Astrocyte of the hippocampus (primary cell): ENCODE results near the gene DPEP2.
"Not testable (repeated sequence)": the region's sequence is repeated elsewhere in the genome, so short reads cannot be mapped to it uniquely, and the experiment has no call there.

Experiments
- DNase-seq: peaks from one replicate; pipeline ENCODE4 v3.0.0; 2011; ENCODE audit warnings: low read depth, low spot score

DPEP2 gene

DNA sequence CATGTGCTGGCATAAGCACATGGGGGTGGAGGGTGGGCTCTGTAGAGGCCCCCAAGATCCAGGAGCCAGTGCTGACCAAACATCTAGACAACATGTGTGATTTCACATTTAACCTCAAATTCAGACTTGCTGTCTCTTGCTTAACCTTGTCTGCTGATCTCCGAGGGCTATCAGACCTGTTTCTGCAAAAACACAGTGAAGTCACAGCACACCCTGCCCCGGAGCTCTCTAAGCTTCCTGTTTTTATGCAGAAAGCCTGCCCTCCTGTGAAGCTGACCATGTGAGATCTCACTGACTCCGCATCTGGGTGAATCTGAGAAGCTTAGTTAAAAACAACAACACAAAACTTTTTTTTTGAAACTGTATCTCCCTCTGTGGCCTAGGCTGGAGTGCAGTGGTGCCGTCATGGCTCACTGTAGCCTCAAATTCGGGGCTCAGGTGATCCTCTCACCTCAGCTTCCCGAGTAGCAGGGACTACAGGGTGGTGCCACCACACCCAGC is 6.6 kb upstream of the DPEP2 start:
- DNase-seq = no peak

DNA sequence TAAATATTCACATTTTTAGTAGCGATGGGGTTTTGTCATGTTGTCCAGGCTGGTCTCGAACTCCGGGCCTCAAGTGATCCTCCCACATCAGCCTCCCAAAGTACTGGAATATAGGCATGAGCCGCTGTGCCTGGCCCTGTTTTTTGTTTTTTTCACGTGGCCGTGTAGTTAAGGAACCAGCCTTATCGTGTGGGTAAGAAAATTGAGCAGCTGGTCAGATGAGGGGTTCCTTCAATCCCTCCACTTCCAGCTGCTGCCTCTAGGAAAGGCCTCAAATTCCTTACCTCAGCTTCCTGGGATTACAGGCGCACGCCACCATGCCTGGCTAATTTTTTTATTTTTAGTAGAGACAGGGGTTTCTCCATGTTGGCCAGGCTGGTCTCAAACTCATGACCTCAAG is 5.9 kb upstream of the DPEP2 start:
- no peak for DNase-seq

DNA sequence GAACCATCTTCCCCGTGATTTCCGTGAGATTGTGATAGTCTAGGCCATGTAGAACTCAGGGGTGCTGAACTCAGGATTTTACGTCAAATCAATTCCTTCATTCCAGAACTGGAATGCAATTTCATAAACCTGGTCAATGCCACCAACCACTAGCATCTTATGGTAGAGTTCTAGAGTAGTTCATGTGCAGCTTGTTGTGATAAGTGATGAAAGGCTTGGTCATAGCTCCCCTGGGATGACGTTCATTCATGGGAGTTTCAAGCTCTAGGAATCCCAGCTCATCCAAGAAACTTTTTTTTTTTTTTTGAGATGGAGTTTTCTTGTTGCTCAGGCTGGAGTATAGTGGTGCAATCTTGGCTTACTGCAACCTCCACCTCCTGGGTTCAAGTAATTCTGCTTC is 3.7 kb upstream of the DPEP2 start:
- no peak for DNase-seq

DNA sequence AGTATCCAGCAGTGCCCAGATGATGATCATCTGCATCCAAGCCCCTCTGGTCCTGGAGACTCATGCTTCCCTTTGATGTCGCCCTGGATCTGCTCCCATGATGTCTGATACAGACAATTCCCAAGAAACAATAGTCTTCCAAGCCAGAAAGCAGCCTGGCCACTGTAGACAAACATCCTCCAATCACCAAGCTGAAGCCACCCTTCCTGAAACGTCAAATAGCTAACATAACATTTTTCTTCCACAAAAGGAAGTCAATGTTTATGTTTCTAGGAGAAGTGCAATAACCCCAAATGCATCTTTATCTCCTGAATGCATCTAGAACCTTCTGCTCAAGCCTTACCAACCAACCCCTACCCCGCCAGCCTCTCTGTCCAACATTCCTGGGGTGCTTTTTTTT is 1.2 kb upstream of the DPEP2 start:
- no peak for DNase-seq

DNA sequence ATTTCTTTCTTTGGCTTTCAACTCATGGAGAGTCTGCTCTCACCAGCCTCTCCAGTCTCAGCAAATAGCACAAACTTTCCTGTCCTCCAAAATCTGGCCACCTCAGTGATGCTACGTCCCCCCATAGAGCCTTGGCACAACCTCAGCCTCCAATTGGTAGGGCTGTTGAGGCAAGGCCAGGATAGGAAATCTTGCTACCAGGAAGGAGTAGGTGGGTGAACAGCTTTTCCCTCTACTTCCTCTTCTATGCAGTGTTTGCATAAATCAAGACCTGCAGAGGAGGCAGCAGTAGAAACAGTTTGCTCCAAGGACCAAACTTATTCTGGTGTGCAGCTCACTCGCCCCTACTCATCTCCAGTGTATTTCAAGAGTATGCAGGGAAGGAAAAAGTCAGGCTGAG is 701 bp upstream of the DPEP2 start:
- no peak for DNase-seq

DNA sequence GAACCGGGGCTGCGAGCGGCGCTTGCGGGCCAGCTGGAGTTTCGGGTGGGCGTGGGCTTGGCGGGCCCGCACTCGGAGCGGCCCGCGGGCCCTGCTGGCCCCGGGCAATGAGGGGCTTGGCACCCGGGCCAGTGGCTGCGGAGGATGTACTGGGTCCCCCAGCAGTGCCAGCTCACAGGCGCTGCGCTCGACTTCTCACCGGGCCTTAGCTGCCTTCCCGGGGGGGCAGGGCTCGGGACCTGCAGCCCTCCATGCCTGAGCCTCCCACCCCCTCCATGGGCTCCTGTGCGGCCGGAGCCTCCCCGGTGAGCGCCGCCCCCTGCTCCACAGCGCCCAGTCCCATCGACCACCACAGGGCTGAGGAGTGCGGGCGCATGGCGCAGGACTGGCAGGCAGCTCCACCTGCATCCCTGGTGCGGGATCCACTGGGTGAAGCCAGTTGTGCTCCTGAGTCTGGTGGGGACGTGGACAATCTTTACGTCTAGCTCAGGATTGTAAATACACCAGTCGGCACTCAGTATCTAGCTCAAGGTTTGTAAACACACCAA is 979 bp downstream of the DPEP2 start:
- not testable (repeated sequence) for DNase-seq

DNA sequence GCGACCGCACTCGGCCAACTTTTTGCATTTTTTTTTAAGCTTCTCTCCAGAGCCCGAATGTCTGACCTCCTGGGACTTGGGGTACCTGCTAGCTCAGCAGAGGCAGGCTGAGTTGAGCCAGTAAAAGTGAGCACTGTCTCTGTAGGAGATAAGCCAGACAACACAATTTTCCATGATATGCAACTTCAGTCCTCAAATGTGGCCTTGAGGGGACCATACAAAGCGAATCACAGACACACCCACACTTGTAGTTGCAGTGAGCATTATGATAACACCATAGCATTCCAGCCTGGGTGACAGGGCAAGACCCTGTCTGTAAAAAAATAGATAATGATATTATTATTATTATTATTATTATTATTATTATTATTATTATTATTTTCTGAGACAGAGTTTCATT is 2.6 kb downstream of the DPEP2 start:
- DNase-seq = no peak

DNA sequence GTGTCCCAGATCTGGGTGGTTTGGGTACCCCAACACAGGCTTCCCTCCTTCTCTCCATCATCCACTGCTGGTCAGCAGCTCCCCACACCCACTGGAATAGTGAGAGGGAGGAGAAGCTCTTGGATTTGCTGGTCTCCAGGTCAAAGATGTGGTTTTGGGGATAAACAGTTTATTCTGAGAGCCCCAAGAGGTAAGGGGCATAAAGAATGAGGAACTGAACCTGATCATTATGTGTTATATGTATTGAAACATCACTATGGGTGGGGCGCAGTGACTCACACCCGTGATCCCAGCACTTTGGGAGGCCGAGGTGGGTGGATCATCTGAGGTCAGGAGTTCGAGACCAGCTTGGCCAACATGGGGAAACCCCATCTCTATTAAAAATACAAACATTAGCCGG is 3.9 kb downstream of the DPEP2 start:
- no peak for DNase-seq

DNA sequence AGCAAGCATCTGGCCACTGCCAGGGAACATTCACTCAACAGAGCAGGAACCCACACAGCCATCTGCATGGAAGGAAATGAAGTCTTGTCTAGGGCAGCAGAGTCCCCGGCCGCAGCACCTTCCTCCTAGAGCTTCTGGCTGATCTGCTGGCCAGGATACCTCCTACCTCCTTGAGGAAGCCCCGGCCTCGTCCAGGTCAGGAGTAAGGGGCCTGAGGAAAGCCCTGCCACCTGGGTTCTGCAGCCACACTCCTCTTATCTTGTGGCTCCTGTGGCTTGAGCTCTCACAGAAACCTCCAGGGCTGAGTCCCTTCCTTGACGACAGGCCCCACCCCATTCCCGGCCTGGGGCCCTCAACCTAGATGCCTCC is 5.3 kb downstream of the DPEP2 start:
- not testable (repeated sequence) for DNase-seq

DNA sequence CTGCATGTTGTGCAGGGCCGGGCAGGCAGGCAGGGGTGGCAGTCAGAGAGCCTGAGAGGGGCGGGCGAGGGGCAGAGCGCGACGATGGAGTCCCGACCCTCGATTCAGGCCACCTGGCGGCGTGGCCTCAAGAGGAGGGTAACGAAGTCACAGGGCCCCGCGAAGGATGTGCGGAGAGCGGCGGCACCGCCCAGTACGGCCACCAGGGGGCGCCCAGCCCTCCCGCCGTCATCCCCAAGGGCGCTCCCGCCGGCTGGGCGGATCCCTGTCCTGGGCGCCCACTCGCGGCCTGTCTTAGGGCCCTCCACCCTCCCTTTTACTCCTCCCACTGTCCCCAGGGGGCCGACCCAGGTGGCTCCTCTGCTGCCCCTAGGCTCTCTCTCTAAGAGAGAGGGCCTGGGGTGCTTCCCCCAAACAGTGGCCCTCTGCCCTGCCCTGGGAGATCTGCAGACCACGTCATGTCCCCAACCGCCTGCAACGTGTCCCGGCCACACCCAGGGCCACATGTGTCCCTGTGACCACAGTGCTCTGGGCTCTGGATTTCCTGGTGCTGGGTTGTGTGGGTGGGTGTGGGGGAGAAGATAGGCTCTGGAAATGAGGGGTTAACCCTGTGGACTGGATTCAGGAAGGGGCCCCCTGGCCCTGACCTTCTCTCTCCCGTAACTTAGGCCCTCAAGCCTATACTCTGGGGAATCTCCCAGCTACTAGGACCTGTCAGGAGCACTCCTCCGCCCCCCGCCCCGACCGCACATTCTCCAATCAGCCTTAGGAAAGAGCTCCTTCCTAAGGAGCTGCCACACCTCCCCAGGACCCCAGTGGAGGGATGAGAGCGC is 5.9 kb downstream of the DPEP2 start:
- peak; percentile 84 for DNase-seq

DNA sequence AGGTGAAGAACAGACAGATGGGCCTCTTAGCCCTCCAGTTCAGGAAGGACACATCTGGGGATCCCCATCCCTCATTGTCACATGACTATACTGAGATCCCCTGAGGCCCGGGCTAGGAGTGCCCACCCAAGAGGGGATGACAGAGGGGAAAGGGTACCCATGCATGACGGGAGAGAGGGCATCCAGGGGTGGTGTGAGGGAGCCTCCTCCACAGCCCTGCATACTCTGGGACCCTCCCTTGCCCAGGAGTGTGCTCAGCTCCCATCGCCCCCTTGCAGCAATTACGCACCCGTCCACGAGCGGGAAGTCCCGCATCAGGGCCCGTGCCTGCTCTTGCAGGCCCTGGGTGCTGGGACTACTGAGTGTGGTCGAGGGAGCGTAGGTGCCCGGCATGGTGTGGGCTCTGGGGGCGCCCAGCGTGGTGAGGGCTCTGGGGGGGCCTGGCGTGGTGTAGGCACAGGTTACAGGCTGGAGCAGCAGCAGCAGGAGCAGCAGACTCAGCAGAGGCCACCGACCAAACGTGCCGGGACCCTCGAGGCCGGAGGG is 6.5 kb downstream of the DPEP2 start:
- DNase-seq = no peak

DNA sequence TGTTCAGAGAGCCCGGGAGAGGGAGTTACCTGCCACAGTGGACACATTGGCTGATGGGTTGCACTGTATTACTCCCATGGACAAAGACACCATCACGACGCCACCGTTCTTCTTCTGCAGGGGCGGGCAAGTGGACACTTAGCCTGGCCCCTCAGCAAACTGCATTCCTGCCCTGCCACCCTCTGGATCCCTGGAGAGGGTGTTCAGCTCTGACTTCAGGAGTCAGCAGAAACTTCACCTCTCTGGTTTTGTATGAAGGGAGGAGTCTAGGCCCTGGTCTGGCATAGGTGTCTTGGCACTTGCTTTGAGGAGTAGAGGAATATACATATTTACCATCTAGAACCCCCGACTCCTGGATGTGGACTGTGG is 9.3 kb downstream of the DPEP2 start:
- no peak for DNase-seq

DNA sequence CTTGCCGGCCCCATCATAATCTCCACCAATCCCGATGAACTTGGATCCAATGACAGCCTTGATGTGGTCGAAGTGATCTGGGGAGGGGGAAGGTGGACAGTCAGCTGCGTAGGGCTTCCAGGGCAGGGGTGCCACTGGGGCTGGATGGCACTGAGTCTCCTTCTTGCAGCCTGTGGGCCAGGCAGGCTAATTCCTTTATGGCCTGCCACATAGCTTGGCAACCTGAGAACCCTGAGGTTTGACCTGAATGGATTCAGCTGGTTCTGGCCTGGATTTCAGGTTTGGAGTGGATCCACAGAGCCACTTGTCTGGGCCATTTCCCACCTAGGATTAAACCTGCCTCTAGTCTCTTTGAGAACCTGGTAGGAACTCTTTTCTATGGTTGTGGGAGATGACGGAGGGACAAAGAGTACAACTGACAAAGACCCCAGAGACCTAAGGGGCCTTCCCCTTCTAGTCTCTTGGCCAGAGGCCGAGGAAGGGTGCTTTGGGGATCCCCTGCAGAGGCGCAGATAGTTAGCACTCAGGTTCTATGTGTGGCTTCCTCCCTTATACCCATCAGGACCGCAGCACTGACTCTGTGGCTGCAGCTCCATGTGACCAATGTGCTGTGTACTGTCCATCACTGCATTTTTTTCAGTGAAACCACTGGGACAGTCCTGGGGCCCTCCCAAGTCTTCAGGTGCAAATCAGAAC is 9.8 kb downstream of the DPEP2 start:
- no peak for DNase-seq

DNA sequence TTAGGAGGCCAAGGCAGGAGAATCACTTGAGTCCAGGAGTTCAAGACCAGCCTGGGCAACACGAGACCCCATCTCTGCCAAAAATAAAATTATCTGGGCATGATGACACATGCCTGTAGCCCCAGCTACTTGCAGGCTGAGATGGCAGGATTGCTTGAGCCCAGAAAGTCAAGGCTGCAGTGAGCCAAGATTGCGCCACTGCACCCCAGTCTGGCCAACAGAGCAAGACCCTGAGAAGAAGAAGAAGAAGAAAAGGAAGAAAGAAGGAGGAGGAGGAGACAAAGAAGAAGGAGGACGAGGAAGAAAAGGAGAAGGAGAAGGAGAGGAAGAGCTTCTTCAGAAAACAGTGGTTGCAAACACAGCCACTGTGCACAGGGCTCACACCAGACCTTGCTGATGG is 10.6 kb downstream of the DPEP2 start:
- DNase-seq = no peak

DNA sequence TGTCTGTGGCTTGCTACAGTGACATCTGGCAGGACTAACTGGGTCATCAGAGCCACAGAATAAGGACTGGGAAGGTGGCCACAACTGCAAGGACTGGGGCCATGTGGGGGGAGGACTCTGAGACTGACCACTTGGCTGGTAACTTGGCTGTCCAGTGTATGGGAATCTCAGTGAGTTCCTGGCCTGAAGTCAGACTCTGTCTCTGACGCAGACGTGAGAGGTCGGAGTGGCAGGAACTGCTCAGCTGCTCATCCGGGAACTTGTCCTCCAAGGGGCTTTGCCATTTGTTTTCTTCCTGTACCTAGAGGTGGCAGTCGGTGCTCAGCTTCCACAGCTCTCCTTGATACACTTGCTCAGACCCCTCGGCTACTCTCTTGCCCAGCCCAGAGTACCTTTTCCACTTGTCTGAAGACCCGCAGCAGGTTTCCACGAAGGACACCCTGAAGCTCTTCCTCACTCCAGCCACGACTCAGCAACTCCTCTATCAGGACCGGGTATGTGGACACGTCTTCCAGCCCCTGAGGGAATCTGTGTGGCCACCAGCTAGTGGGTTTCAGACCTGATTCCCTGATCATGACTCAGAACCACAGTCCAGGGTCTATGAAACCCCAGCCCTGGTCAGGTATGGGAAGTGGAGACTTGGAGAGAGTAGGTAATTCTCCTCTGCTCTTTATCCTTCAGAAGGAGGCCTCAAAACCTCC is 11.7 kb downstream of the DPEP2 start:
- peak; percentile 45 for DNase-seq

DNA sequence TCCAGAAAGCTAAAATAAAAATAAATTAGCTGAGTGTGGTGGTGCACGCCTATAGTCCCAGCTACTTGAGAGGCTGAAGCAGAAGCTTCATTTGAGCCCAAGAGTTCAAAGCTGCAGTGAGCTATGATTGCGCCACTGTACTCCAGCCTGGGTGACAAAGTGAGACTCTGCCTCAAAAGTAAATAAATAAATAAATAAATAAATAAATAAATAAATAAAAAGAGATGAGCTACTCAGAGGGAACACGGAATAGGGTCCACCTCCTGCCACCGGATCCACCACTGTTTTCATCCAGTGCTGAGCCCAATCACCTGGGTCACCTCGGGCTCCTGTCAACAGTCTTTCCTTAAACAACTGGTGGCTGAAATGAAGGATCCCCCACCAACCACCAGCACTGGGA is 12.3 kb downstream of the DPEP2 start:
- DNase-seq = no peak

DNA sequence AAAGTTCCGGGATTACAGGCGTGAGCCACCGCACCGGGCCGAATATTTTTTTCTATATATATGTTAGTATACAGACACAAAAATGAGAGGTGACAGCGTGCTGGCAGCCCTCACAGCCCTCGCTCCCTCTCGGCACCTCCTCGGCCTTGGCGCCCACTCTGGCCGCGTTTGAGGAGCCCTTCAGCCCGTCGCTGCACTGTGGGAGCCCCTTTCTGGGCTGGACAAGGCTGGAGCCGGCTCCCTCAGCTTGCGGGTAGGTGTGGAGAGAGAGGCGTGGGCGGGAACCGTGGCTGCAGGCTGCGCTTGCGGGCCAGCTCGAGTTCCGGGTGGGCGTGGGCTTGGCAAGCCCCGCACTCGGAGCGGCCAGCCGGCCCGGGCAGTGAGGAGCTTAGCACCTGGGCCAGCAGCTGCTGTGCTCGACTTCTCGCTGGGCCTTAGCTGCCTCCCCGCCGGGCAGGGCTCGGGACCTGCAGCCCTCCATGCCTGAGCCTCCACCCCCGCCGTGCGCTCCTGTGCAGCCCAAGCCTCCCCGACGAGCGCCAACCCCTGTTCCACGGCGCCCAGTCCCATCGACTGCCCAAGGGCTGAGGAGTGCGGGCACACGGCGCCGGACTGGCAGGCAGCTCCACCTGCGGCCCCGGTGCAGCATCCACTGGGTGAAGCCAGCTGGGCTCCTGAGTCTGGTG is 17.1 kb downstream of the DPEP2 start:
- no peak for DNase-seq

DNA sequence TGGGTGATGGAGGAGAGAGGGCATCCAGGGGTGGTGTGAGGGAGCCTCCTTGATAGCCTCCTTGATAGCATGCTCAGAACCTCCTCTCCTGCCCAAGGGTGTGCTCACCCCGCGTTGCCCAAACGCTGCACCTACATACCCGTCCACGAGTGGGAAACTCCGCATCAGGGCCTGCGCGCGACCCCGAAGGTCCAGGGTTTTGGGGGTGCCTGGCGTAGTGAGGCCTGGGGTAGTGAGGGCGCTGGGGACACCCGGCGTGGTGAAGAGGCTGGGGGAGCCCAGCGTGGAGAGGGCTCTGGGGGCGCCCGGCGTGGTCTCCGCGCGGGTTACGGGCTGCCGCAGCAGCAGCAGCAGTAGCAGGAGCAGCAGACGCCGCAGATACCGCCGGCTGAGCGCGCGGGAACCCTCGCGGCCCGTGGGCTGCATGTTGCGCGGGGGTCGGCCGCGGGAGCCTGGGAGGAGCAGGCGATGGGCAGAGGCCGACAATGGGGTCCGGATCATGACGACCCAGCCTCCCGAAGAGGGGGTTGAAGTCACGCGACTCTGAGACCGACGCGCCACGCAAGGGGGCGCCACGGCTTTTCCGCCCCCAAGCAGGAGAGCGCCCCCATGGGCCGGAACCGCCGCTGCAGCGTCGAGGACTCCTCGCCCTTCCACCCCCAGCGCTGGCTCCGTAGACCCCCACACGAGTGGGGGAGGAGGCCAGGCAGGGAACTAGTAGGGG is 19.2 kb downstream of the DPEP2 start, which contains the start of gene DPEP3:
TSS of gene DPEP3 (minus strand) at position 545 of the 724 bp plus-strand sequence. CDS start at position 426, 119 bp downstream.
- no peak for DNase-seq

DNA sequence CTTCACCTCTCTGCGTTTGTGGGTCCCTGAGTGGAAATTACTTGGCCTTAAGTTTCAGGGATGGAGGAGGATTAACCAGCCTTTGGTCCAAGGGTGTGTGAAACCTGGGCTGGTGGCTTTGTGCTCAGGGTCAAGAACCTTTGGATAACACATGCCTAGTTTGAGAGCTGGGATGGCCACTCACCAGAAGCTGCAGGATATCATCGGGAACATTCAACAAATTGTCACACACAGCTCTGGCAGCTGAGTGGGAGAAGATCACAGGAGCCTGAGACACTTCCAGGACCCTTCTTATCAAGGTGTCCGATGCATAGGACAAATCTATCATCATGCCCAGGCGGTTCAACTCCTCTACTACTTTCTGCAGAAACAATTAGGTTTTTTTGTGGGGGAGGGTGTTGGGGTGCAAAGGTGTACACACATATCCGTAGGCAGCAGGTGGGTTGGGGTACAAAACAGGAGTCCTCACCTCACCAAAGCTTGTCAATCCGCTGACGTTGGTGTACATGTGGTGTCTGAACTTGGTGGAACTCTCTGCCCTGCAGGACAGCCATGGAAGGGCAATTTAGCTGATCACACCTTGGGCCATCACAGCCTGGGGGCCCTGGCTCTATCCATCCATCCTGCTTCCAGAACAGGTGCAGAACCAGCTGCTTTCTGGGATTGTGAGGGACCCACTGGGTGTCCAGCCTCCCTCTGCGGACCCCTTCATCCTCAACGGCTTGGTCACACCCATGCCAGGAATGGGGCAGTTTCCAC is 21.6 kb downstream of the DPEP2 start:
- DNase-seq = no peak

DNA sequence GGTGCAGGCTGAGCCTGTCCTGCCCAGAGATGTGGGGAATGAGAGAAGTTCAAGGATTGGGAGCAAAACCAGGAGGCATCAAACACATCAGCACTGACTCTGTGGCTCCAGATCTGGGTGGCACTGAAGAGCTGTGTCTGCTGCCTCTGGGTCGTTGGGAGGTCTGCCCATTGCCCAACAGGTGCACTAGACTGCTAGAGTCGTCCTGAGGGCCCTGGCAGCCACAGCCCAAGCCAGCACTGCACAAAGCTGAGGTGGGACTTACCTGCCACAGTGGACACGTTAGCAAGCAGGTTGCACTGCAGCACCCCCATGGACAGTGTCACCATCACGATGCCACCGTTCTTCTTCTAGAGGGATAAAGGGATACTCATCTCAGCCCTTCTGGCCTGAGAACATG is 22.3 kb downstream of the DPEP2 start:
- no peak for DNase-seq
